Fibroblast of peridontal ligament (primary cell): ENCODE results near the gene QSOX2.

Experiments used
- DNase-seq: peaks from one replicate; pipeline ENCODE4 v3.0.0-alpha.2; 2010; ENCODE audit errors: extremely low read depth

The QSOX2 gene

GRCh38 chr9:136223871-136224640 lies 21.6 kb downstream of the QSOX2 start:
- no peak for DNase-seq

GRCh38 chr9:136222906-136223285 lies 22.7 kb downstream of the QSOX2 start:
- no peak for DNase-seq

GRCh38 chr9:136222166-136222905 lies 23.3 kb downstream of the QSOX2 start:
- DNase-seq = no peak

GRCh38 chr9:136220017-136220729 lies 25.4 kb downstream of the QSOX2 start:
- DNase-seq = no peak

- DNase-seq = no peak
Measured at GRCh38 chr9:136219276-136219675, 26.3 kb downstream of the QSOX2 start.

GRCh38 chr9:136218673-136219072 lies 26.9 kb downstream of the QSOX2 start:
- no peak for DNase-seq

GRCh38 chr9:136218271-136218670 lies 27.3 kb downstream of the QSOX2 start:
- DNase-seq = no peak

GRCh38 chr9:136216541-136217244 lies 28.9 kb downstream of the QSOX2 start:
- DNase-seq = no peak

GRCh38 chr9:136213733-136214132 lies 31.9 kb downstream of the QSOX2 start:
- DNase-seq = no peak

GRCh38 chr9:136212345-136212950 lies 33.2 kb downstream of the QSOX2 start:
- no peak for DNase-seq

GRCh38 chr9:136211441-136212344 lies 33.9 kb downstream of the QSOX2 start:
- no peak for DNase-seq

GRCh38 chr9:136211006-136211405 lies 34.6 kb downstream of the QSOX2 start:
- no peak for DNase-seq

- DNase-seq = no peak
Measured at GRCh38 chr9:136210276-136210675, 35.3 kb downstream of the QSOX2 start.

- no peak for DNase-seq
Measured at GRCh38 chr9:136209786-136210185, 35.8 kb downstream of the QSOX2 start.

GRCh38 chr9:136209232-136209631 lies 36.4 kb downstream of the QSOX2 start:
- DNase-seq = no peak

- no peak for DNase-seq
Measured at GRCh38 chr9:136208675-136209074, 36.9 kb downstream of the QSOX2 start.

GRCh38 chr9:136207616-136208015 lies 38.0 kb downstream of the QSOX2 start:
- no peak for DNase-seq

- no peak for DNase-seq
Measured at GRCh38 chr9:136206602-136207275, 38.9 kb downstream of the QSOX2 start.

- DNase-seq = no peak
Measured at GRCh38 chr9:136205707-136205992, 40.0 kb downstream of the QSOX2 start.
